Measurements from ENCODE around the gene UGDH. TPM values are rescaled to one million over a fixed set of nuclear protein-coding genes. Genes with fewer than 3 reads are reported as not detected.

Gene UGDH
- total RNA-seq, 1 experiment from 2014 or later, result 104 TPM

DNA sequence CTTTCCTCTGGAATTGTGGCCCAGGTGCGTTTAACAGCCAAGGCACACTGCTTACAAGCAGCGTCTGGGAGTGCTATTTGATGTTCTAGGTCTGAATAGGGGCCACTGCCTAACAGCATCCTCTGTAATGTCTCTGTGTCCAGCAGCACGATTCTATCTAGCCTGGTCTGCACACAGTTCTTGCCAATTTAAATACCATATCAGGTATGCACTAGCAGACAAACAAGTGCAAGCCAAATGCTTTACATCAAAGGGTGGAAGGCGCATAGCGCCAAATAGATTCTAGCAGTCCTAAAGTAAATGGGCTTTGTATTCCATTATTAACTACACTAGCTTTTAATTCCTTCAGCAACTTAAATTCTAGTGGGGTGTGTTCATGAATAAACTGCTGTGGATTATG, 15.8 kb upstream of the UGDH start:
- Mint-ChIP-seq H3K4me3 (no peak overlapping the region), H3K27ac (no peak overlapping the region; a peak in 1 of 7 replicates), H3K36me3 (ENCODE audit: insufficient read depth in 1 of 3, low read depth in 3 of 3) (no peaks in the 10 kb centered on the region; a peak in 1 of 7 replicates), H3K4me1 (peaks cover 21 to 25% of the 10 kb centered on the region in 2 experiments), H3K9me3 (no peaks in the 10 kb centered on the region), H3K27me3 (ENCODE audit: low read depth) (no peaks in the 10 kb centered on the region)
- H3K56ac ChIP-seq (ENCODE audit: insufficient read length, low read depth, low read length), result no peak overlapping the region
- H3K9ac ChIP-seq (ENCODE audit: extremely low read depth, insufficient read length, low read length), result no peak overlapping the region
- TF ChIP-seq, protein P1, sequence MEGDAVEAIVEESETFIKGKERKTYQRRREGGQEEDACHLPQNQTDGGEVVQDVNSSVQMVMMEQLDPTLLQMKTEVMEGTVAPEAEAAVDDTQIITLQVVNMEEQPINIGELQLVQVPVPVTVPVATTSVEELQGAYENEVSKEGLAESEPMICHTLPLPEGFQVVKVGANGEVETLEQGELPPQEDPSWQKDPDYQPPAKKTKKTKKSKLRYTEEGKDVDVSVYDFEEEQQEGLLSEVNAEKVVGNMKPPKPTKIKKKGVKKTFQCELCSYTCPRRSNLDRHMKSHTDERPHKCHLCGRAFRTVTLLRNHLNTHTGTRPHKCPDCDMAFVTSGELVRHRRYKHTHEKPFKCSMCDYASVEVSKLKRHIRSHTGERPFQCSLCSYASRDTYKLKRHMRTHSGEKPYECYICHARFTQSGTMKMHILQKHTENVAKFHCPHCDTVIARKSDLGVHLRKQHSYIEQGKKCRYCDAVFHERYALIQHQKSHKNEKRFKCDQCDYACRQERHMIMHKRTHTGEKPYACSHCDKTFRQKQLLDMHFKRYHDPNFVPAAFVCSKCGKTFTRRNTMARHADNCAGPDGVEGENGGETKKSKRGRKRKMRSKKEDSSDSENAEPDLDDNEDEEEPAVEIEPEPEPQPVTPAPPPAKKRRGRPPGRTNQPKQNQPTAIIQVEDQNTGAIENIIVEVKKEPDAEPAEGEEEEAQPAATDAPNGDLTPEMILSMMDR (conservative IDR thresholded peaks at IDR 0.05), result no peak
- no peak overlapping the region for H3K4me2 ChIP-seq (ENCODE audit: insufficient read depth, insufficient read length, low read length)
- no peak overlapping the region for H3K23ac ChIP-seq (ENCODE audit: insufficient read length, low read depth, low read length)
- H3K4me1 ChIP-seq (ENCODE audit: insufficient read depth, low read length), result no peaks in the 10 kb centered on the region; the same call in 1 of the 2 replicates
- no peak overlapping the region for H3K4ac ChIP-seq (ENCODE audit: low read depth, low read length)
- H3K14ac ChIP-seq (ENCODE audit: insufficient read depth, low read length), result no peak overlapping the region; the same call in 1 of the 2 replicates
- H3K18ac ChIP-seq (ENCODE audit: insufficient read length, low read depth, low read length), result no peak overlapping the region
- no peak overlapping the region for H4K8ac ChIP-seq (replicated peaks; ENCODE audit: insufficient read length, low read depth, low read length)
- H2BK120ac ChIP-seq (ENCODE audit: low read depth, low read length, poor library complexity, severe bottlenecking), result no peak overlapping the region
- H4K91ac ChIP-seq (ENCODE audit: insufficient read length, low read depth, low read length), result no peak overlapping the region
- H2BK12ac ChIP-seq (ENCODE audit: insufficient read length, low read depth, low read length), result no peak overlapping the region
- H3K79me1 ChIP-seq (ENCODE audit: insufficient read depth, low read depth, low read length, poor library complexity, severe bottlenecking), result no peaks in the 10 kb centered on the region
- no peaks in the 10 kb centered on the region for H4K20me1 ChIP-seq (ENCODE audit: control insufficient read depth, insufficient read depth, insufficient read length)
- H2BK20ac ChIP-seq (ENCODE audit: low read depth, low read length, poor library complexity, severe bottlenecking), result no peak overlapping the region
- DNase-seq, result no peak
- H2BK5ac ChIP-seq (ENCODE audit: insufficient read length, low read length), result no peak overlapping the region
- no peaks in the 10 kb centered on the region for H3K9me3 ChIP-seq (ENCODE audit: control insufficient read depth, low read depth, low read length)
- H2BK15ac ChIP-seq (ENCODE audit: low read depth, low read length), result no peak overlapping the region
- WGBS (ENCODE audit: extremely low coverage, insufficient read length, low lambda C conversion rate), result no CpG with 5 or more reads among the region's 5 CpGs
- H3K79me2 ChIP-seq (ENCODE audit: insufficient read depth, low read length), result no peaks in the 10 kb centered on the region
- H4K5ac ChIP-seq (ENCODE audit: insufficient read length, low read depth, low read length), result no peak overlapping the region
- no peaks in the 10 kb centered on the region for H3K27me3 ChIP-seq (ENCODE audit: insufficient read depth, low read length)
- no peak overlapping the region for H2AFZ ChIP-seq (ENCODE audit: low read length)
- no peak overlapping the region for H3K27ac ChIP-seq (ENCODE audit: insufficient read length, low read depth, low read length)
- H3K23me2 ChIP-seq (ENCODE audit: insufficient read length, low read depth, low read length, poor library complexity, severe bottlenecking), result no peaks in the 10 kb centered on the region
- H2AK5ac ChIP-seq (ENCODE audit: insufficient read length, low read length), result no peak overlapping the region
- no peak overlapping the region for H3T11ph ChIP-seq (ENCODE audit: low read length)
